Neural cell (in vitro differentiated cells): ENCODE measurements around the gene MRPL14. TPM values are rescaled to one million over a fixed set of nuclear protein-coding genes. Genes with fewer than 3 reads are reported as not detected.
A peak's percentile ranks its signal among the peaks of the same experiment; 100 is the strongest.

ENCODE experiments used
- H2AFZ ChIP-seq: fragments of 200-600, 300-800 bp; sonication (generic), shearing (Covaris generic); 2 replicates; pipeline ENCODE4 v1.6.0; 2014; ENCODE audit warnings: low read depth, mild to moderate bottlenecking, antibody characterized with exemption, low read length, moderate library complexity
- H3F3A ChIP-seq: fragments of 200-600 bp; shearing (Covaris generic); 2 replicates; pipeline ENCODE4 v1.6.1; 2016; ENCODE audit warnings: mild to moderate bottlenecking, moderate library complexity, mixed read lengths, antibody characterized with exemption, low read length; ENCODE audit not compliant: insufficient read depth, poor library complexity, severe bottlenecking
- H3K27ac ChIP-seq: fragments of 200-600, 300-800 bp; sonication (generic), shearing (Covaris generic); 2 replicates; pipeline ENCODE4 v1.5.1; 2014; ENCODE audit warnings: mild to moderate bottlenecking, low read length, moderate library complexity
- H3K27me3 ChIP-seq: fragments of 300-800, 200-600 bp; sonication (generic), shearing (Covaris generic); 2 replicates; pipeline ENCODE4 v1.6.0; 2014; ENCODE audit warnings: mild to moderate bottlenecking, low read depth, low read length, moderate library complexity; ENCODE audit not compliant: insufficient read depth
- H3K36me3 ChIP-seq: fragments of 300-800, 200-600 bp; sonication (generic), shearing (Covaris generic); 2 replicates; pipeline ENCODE4 v1.5.1; 2014; ENCODE audit warnings: mild to moderate bottlenecking, antibody characterized with exemption, low read length, moderate library complexity; ENCODE audit not compliant: insufficient read depth
- H3K4me2 ChIP-seq: fragments of 300-800, 200-600 bp; sonication (generic), shearing (Covaris generic); 2 replicates; pipeline ENCODE4 v1.6.0; 2014; ENCODE audit warnings: mild to moderate bottlenecking, low read length
- H3K4me3 ChIP-seq: fragments of 300-800, 200-600 bp; sonication (generic), shearing (Covaris generic); 2 replicates; pipeline ENCODE4 v1.5.1; 2014; ENCODE audit warnings: mild to moderate bottlenecking, low read length, moderate library complexity
- H3K79me2 ChIP-seq: fragments of 200-600 bp; shearing (Covaris generic); replicated peaks from 2 replicates; pipeline ENCODE4 v1.6.0; 2014; ENCODE audit warnings: mild to moderate bottlenecking, low read length, moderate library complexity; ENCODE audit not compliant: insufficient read depth
- H3K9ac ChIP-seq: fragments of 300-800, 200-600 bp; sonication (generic), shearing (Covaris generic); 2 replicates; pipeline ENCODE4 v1.6.1; 2016; ENCODE audit warnings: mild to moderate bottlenecking, low read length, mixed read lengths
- H3K9me2 ChIP-seq: fragments of 200-600 bp; shearing (Covaris generic); 2 replicates; pipeline ENCODE4 v1.6.1; 2016; ENCODE audit warnings: mild to moderate bottlenecking, low read length, mixed read lengths; ENCODE audit not compliant: insufficient read depth
- H3K9me3 ChIP-seq: fragments of 200-600, 300-800 bp; sonication (generic), shearing (Covaris generic); 2 replicates; pipeline ENCODE4 v1.6.1; 2016; ENCODE audit warnings: mild to moderate bottlenecking, mixed run types, low read length, moderate library complexity, mixed read lengths
- H4K20me1 ChIP-seq: fragments of 200-600 bp; shearing (Covaris generic); 2 replicates; pipeline ENCODE4 v1.6.1; 2016; ENCODE audit warnings: mild to moderate bottlenecking, mixed run types; ENCODE audit not compliant: insufficient read depth
- CTCF ChIP-seq: fragments of 450-650 bp; IDR thresholded peaks from 2 replicates; pipeline ENCODE4 v1.5.1; 2014; ENCODE audit warnings: antibody characterized with exemption, mild to moderate bottlenecking, moderate library complexity; ENCODE audit not compliant: poor library complexity, severe bottlenecking
- EP300 ChIP-seq: fragments of 450-650 bp; conservative IDR thresholded peaks from 2 replicates; pipeline ENCODE4 v1.6.1; 2014; ENCODE audit warnings: antibody characterized with exemption, mild to moderate bottlenecking, moderate library complexity; ENCODE audit not compliant: poor library complexity, severe bottlenecking
- EZH2 ChIP-seq: fragments of 200-600, 300-800 bp; shearing (Covaris generic), sonication (generic); IDR thresholded peaks from 2 replicates; pipeline ENCODE4 v1.6.1; 2014; ENCODE audit warnings: antibody characterized with exemption, low read length, borderline replicate concordance, mild to moderate bottlenecking; ENCODE audit not compliant: insufficient read depth, poor library complexity, severe bottlenecking
- MXI1 ChIP-seq: fragments of 450-650 bp; conservative IDR thresholded peaks from 2 replicates; pipeline ENCODE4 v1.6.1; 2014; ENCODE audit warnings: antibody characterized with exemption, mild to moderate bottlenecking; ENCODE audit not compliant: poor library complexity, severe bottlenecking
- POLR2AphosphoS5 ChIP-seq: IDR thresholded peaks from 2 replicates; pipeline ENCODE4 v1.6.1; 2012
- RAD21 ChIP-seq: fragments of 450-650 bp; conservative IDR thresholded peaks from 2 replicates; pipeline ENCODE4 v1.6.1; 2014; ENCODE audit warnings: antibody characterized with exemption, mild to moderate bottlenecking, moderate library complexity
- REST ChIP-seq: IDR thresholded peaks from 2 replicates; pipeline ENCODE4 v1.6.1; 2012; ENCODE audit warnings: borderline replicate concordance
- SMC3 ChIP-seq: fragments of 450-650 bp; conservative IDR thresholded peaks from 2 replicates; pipeline ENCODE4 v1.6.1; 2014; ENCODE audit warnings: antibody characterized with exemption, mild to moderate bottlenecking, moderate library complexity; ENCODE audit not compliant: poor library complexity
- TAF1 ChIP-seq: IDR thresholded peaks from 2 replicates; pipeline ENCODE4 v1.6.1; 2012; ENCODE audit warnings: low read depth
- polyA plus RNA-seq: library from polyadenylated mRNA; depleted of rRNA; stranded (reverse); fragments of >200 nt; gene quantifications from 2 replicates; pipeline ENCODE4 v1.2.3, GENCODE V29; 2014

Gene MRPL14
- polyA plus RNA-seq, 1 donor from 2014 or later = 66.4 TPM

GRCh38 chr6:44172731-44173500 is 45.7 kb upstream of the MRPL14 start:
- Histone ChIP-seq H3K9me2 (no peaks in the 10 kb centered on the region), H3K4me2 (no peak overlapping the region), H3K27me3 (no peaks in the 10 kb centered on the region), H3K36me3 (no peaks in the 10 kb centered on the region), H3K79me2 (no peaks in the 10 kb centered on the region), H3K4me3 (no peak overlapping the region), H2AFZ (no peak overlapping the region), H4K20me1 (no peaks in the 10 kb centered on the region), H3K27ac (no peak overlapping the region), H3K9me3 (no peaks in the 10 kb centered on the region), H3K9ac (no peak overlapping the region), H3F3A (no peaks in the 10 kb centered on the region)
- peak; percentile 85 for TF ChIP-seq CTCF
- TF ChIP-seq REST = no peak
- TF ChIP-seq EP300 = no peak
- TF ChIP-seq TAF1 = no peak
- no peak for TF ChIP-seq EZH2
- peak; percentile 85 for TF ChIP-seq RAD21
- TF ChIP-seq SMC3 = peak; percentile 87
- no peak for TF ChIP-seq MXI1
- no peak for TF ChIP-seq POLR2AphosphoS5

- Histone ChIP-seq H2AFZ (no peak overlapping the region), H3K27ac (no peak overlapping the region), H3K9me2 (no peaks in the 10 kb centered on the region), H3K27me3 (no peaks in the 10 kb centered on the region), H3K9ac (no peak overlapping the region), H3K4me2 (no peak overlapping the region), H3F3A (no peaks in the 10 kb centered on the region), H3K36me3 (no peaks in the 10 kb centered on the region), H3K4me3 (no peak overlapping the region), H3K9me3 (no peaks in the 10 kb centered on the region), H3K79me2 (no peaks in the 10 kb centered on the region), H4K20me1 (no peaks in the 10 kb centered on the region)
- TF ChIP-seq REST = no peak
- TF ChIP-seq TAF1 = no peak
- TF ChIP-seq RAD21 = no peak
- TF ChIP-seq MXI1 = no peak
- TF ChIP-seq POLR2AphosphoS5 = no peak
- TF ChIP-seq CTCF = no peak
- TF ChIP-seq SMC3 = no peak
- no peak for TF ChIP-seq EP300
- no peak for TF ChIP-seq EZH2
Measured at GRCh38 chr6:44171899-44172546, 44.8 kb upstream of the MRPL14 start.
